NK-92 (cell line): ENCODE results near the gene KCTD20.

Experiments used
- DNase-seq: peaks from one replicate; lab custom pipeline; 2025; ENCODE audit not compliant: unreplicated experiment; lab: John Stamatoyannopoulos, UW

The KCTD20 gene

GRCh38 chr6:36492092-36492491, 49.3 kb downstream of the KCTD20 start:
- DNase-seq = no peak

- DNase-seq = no peak
Observed at GRCh38 chr6:36492621-36493020, 49.8 kb downstream of the KCTD20 start.

- no peak for DNase-seq
Observed at GRCh38 chr6:36493319-36493718, 50.5 kb downstream of the KCTD20 start.

GRCh38 chr6:36493859-36494258, 51.1 kb downstream of the KCTD20 start:
- DNase-seq = no peak

- no peak for DNase-seq
Observed at GRCh38 chr6:36495086-36495485, 52.3 kb downstream of the KCTD20 start.

GRCh38 chr6:36499918-36500317, 57.1 kb downstream of the KCTD20 start:
- DNase-seq = no peak

GRCh38 chr6:36501686-36502085, 58.9 kb downstream of the KCTD20 start:
- no peak for DNase-seq

GRCh38 chr6:36504181-36504580, 61.4 kb downstream of the KCTD20 start:
- no peak for DNase-seq

GRCh38 chr6:36504982-36505381, 62.2 kb downstream of the KCTD20 start:
- no peak for DNase-seq

GRCh38 chr6:36505744-36506534, 63.1 kb downstream of the KCTD20 start:
- no peak for DNase-seq

- no peak for DNase-seq
Observed at GRCh38 chr6:36506611-36507010, 63.8 kb downstream of the KCTD20 start.

GRCh38 chr6:36508532-36508931, 65.7 kb downstream of the KCTD20 start:
- no peak for DNase-seq

GRCh38 chr6:36510365-36510764, 67.6 kb downstream of the KCTD20 start:
- DNase-seq = no peak

- no peak for DNase-seq
Observed at GRCh38 chr6:36514554-36515456, 72.0 kb downstream of the KCTD20 start.

GRCh38 chr6:36515844-36516243, 73.0 kb downstream of the KCTD20 start:
- no peak for DNase-seq

- DNase-seq = no peak
Observed at GRCh38 chr6:36516559-36516958, 73.8 kb downstream of the KCTD20 start.

GRCh38 chr6:36516988-36517387, 74.2 kb downstream of the KCTD20 start:
- no peak for DNase-seq

- no peak for DNase-seq
Observed at GRCh38 chr6:36517408-36517807, 74.6 kb downstream of the KCTD20 start.

GRCh38 chr6:36519352-36519751, 76.6 kb downstream of the KCTD20 start:
- DNase-seq = no peak

GRCh38 chr6:36523451-36523850, 80.7 kb downstream of the KCTD20 start:
- DNase-seq = no peak

GRCh38 chr6:36523936-36524499, 81.2 kb downstream of the KCTD20 start:
- no peak for DNase-seq

GRCh38 chr6:36524871-36525270, 82.1 kb downstream of the KCTD20 start:
- no peak for DNase-seq
